ENCODE results near the gene ITGA11. TPM values are rescaled to one million over a fixed set of nuclear protein-coding genes. Genes with fewer than 3 reads are reported as not detected.

The ITGA11 gene
- total RNA-seq, 2 experiments from 2014 or later = 1.7 to 3.6 TPM

DNA sequence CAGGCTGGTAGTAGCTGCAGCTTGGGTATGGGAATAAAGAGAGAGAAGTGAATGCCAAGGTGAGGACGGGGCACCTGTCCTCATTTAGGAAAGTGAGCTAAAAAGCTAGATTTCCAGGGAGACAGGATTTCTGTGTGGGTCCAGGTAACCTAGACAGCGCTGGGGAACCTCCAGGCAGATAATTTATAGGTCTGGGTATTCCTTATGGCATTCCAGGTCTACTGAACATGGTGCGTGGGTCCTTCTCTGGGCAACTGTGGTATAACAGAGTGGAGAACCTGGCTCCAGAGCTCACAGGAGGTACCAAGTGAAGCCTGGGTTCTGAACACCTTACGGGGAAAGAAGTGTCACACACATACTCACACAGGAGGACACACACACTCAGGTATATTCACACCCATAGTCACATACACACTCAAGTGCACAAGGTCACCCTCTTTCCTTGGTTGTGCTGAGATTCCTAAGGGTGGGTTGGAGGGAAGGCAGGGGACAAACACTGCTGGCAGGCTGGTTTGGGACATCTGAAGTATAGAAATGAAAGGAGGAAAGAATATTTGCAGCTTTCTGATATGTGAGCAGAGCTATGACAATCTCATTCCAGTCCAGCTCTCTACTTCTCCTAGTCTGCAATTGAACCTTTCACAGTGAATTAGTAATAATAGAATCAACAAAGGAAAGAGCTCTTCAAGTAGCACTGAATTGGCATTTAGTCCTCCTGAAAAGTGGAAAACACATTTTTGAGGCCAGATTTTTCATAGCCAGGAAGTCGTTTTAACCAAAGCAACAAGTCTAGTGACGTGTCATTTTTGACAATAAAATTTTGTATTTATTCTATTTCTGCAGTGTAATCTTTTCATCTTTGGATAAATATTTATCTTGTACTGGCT, 37.4 kb upstream of the ITGA11 start:
- H3K4me1 Mint-ChIP-seq (ENCODE audit: low read depth) = no peaks in the 10 kb centered on the region
- ChIA-PET CTCF (interaction anchor here (1.0 kb wide), 1 partner anchor 18 kb away, joined by 3 read pairs; no protein-coding TSS in a partner anchor), POLR2A (no interaction called here)
- intact Hi-C loops (cut with micrococcal nuclease) = no loop called here
- H3K4me3 Mint-ChIP-seq = no peak overlapping the region
- H3K36me3 Mint-ChIP-seq (ENCODE audit: low read depth) = no peaks in the 10 kb centered on the region
- no peaks in the 10 kb centered on the region for H3K9me3 Mint-ChIP-seq
- ATAC-seq = no peak
- TF ChIP-seq, protein P1, sequence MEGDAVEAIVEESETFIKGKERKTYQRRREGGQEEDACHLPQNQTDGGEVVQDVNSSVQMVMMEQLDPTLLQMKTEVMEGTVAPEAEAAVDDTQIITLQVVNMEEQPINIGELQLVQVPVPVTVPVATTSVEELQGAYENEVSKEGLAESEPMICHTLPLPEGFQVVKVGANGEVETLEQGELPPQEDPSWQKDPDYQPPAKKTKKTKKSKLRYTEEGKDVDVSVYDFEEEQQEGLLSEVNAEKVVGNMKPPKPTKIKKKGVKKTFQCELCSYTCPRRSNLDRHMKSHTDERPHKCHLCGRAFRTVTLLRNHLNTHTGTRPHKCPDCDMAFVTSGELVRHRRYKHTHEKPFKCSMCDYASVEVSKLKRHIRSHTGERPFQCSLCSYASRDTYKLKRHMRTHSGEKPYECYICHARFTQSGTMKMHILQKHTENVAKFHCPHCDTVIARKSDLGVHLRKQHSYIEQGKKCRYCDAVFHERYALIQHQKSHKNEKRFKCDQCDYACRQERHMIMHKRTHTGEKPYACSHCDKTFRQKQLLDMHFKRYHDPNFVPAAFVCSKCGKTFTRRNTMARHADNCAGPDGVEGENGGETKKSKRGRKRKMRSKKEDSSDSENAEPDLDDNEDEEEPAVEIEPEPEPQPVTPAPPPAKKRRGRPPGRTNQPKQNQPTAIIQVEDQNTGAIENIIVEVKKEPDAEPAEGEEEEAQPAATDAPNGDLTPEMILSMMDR (IDR thresholded peaks at IDR 0.05) = no peak
- DNase-seq = no peak
- no peak overlapping the region for H3K27ac Mint-ChIP-seq
- peaks cover 4% of the 10 kb centered on the region for H3K27me3 Mint-ChIP-seq

GRCh38 chr15:68466876-68467275, 34.9 kb upstream of the ITGA11 start:
- no peak overlapping the region for H3K27ac Mint-ChIP-seq
- intact Hi-C loops (cut with micrococcal nuclease) = no loop called here
- no peak for ATAC-seq
- CTCF ChIA-PET = interaction anchor here (0.9 kb wide), 1 partner anchor 21 kb away, joined by 4 read pairs; no protein-coding TSS in a partner anchor
- H3K4me3 Mint-ChIP-seq = no peak overlapping the region
- H3K4me1 Mint-ChIP-seq (ENCODE audit: low read depth) = no peaks in the 10 kb centered on the region
- H3K27me3 Mint-ChIP-seq = peaks cover 2% of the 10 kb centered on the region
- H3K36me3 Mint-ChIP-seq (ENCODE audit: low read depth) = no peaks in the 10 kb centered on the region
- TF ChIP-seq, protein P1 (IDR thresholded peaks at IDR 0.05) = no peak
- no peaks in the 10 kb centered on the region for H3K9me3 Mint-ChIP-seq
- no peak for DNase-seq
- POLR2A ChIA-PET = no interaction called here

GRCh38 chr15:68465861-68466560, 34.0 kb upstream of the ITGA11 start:
- TF ChIP-seq, protein P1 (IDR thresholded peaks at IDR 0.05) = no peak
- ATAC-seq = no peak
- no peak overlapping the region for H3K4me3 Mint-ChIP-seq
- no peak for DNase-seq
- H3K36me3 Mint-ChIP-seq (ENCODE audit: low read depth) = no peaks in the 10 kb centered on the region
- H3K4me1 Mint-ChIP-seq (ENCODE audit: low read depth) = no peaks in the 10 kb centered on the region
- POLR2A ChIA-PET = no interaction called here
- peaks cover 2% of the 10 kb centered on the region for H3K27me3 Mint-ChIP-seq
- no peaks in the 10 kb centered on the region for H3K9me3 Mint-ChIP-seq
- CTCF ChIA-PET = interaction anchor here (1.3 kb wide), 1 partner anchor 84 kb away, joined by 6 read pairs; no protein-coding TSS in a partner anchor
- intact Hi-C loops (cut with micrococcal nuclease) = no loop called here
- H3K27ac Mint-ChIP-seq = no peak overlapping the region

DNA sequence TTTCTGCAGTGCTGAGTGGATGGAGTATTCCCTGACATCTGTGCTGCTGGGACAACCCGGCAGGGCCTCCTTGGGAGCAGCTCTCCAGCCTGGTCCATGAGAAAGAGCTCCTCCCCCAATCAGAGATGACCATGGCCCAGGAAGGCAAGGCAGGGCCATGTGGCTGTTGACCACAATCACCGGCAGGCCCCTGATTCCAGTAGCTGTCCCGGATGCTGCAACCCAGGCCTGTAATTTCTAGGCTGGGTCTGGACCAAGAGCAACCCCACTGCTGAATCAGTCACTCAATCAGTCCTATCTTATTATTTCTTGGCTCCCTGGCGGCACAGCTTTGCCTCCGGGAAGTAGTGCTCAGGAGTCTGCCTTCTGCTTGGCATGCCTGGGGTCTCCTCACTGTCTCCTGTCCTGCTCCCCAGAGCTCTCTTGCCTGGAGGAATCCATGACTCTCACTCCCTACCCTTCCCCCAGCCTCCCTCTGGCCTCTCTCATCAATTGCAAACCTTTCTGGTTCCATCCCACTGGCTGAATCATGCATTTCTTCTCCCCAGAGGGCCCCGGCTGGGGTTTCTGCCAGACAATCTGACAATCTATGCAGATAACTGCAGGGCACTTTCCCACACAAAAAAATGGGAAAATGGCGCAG, 32.6 kb upstream of the ITGA11 start:
- Mint-ChIP-seq H3K4me3 (no peak overlapping the region), H3K9me3 (no peaks in the 10 kb centered on the region), H3K4me1 (ENCODE audit: low read depth) (no peaks in the 10 kb centered on the region), H3K27me3 (peaks cover 5% of the 10 kb centered on the region), H3K36me3 (ENCODE audit: low read depth) (no peaks in the 10 kb centered on the region), H3K27ac (no peak overlapping the region)
- TF ChIP-seq, protein P1 (IDR thresholded peaks at IDR 0.05) = no peak
- CTCF ChIA-PET = interaction anchor here (0.6 to 2.3 kb wide), 2 partner anchors 8 to 158 kb away, joined by 3 to 7 read pairs; no protein-coding TSS in a partner anchor
- ATAC-seq (no peak), DNase-seq (no peak)
- POLR2A ChIA-PET = no interaction called here
- intact Hi-C loops (cut with micrococcal nuclease) = no loop called here

Measured in activated CD8-positive, alpha-beta T cell treated with anti-CD3 and anti-CD28 coated beads for 36 hours (primary cell).